Measurements from ENCODE around the gene NUP210. TPM values are rescaled to one million over a fixed set of nuclear protein-coding genes. Genes with fewer than 3 reads are reported as not detected.

Gene NUP210
- total RNA-seq, 1 donor from 2014 or later, result 91.9 TPM

DNA sequence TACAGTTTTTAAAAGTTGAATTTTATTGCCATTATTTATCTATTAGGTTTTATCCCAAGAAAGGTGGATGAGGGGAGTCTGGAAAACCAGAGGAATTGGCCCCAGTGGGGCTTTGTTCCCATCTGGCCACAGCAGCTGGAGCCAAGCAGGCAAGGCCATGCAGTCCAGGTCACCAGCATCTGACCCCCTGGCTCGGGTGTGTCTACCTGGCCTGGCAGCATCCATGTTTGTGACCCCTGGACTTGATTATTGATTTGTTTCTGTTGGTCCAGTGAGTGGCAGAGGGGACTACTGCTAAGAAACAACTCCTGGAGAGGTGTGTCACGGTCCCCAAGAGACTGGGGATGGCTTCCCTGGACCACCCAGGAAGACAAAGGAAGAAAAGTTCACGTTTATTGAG, 111.1 kb downstream of the NUP210 start:
- peaks cover 14% of the 10 kb centered on the region for H3K36me3 Mint-ChIP-seq (ENCODE audit: low read depth)
- H3K4me1 Mint-ChIP-seq, result no peaks in the 10 kb centered on the region
- TF ChIP-seq, protein P1, sequence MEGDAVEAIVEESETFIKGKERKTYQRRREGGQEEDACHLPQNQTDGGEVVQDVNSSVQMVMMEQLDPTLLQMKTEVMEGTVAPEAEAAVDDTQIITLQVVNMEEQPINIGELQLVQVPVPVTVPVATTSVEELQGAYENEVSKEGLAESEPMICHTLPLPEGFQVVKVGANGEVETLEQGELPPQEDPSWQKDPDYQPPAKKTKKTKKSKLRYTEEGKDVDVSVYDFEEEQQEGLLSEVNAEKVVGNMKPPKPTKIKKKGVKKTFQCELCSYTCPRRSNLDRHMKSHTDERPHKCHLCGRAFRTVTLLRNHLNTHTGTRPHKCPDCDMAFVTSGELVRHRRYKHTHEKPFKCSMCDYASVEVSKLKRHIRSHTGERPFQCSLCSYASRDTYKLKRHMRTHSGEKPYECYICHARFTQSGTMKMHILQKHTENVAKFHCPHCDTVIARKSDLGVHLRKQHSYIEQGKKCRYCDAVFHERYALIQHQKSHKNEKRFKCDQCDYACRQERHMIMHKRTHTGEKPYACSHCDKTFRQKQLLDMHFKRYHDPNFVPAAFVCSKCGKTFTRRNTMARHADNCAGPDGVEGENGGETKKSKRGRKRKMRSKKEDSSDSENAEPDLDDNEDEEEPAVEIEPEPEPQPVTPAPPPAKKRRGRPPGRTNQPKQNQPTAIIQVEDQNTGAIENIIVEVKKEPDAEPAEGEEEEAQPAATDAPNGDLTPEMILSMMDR (IDR thresholded peaks at IDR 0.05), result no peak
- H3K27me3 Mint-ChIP-seq, result no peaks in the 10 kb centered on the region
- intact Hi-C loops (cut with micrococcal nuclease), result no loop called here
- DNase-seq, result no peak
- H3K4me3 Mint-ChIP-seq, result no peak overlapping the region
- POLR2A ChIA-PET, result no interaction called here
- H3K27ac Mint-ChIP-seq, result no peak overlapping the region
- ATAC-seq (ENCODE audit: low read depth), result no peak
- CTCF ChIA-PET, result no interaction called here
- H3K9me3 Mint-ChIP-seq, result no peaks in the 10 kb centered on the region

- ATAC-seq (ENCODE audit: low read depth) (peak; percentile 52), DNase-seq (no peak)
- ChIA-PET CTCF (interaction anchor here (0.7 to 1.3 kb wide), 3 partner anchors 137 to 340 kb away, joined by 3 read pairs; no protein-coding TSS in a partner anchor), POLR2A (interaction anchor here (0.9 kb wide), 1 partner anchor 202 kb away, joined by 4 read pairs; no protein-coding TSS in a partner anchor)
- no peaks in the 10 kb centered on the region for H3K4me1 Mint-ChIP-seq
- no peaks in the 10 kb centered on the region for H3K27me3 Mint-ChIP-seq
- TF ChIP-seq, protein P1 (IDR thresholded peaks at IDR 0.05), result no peak
- H3K27ac Mint-ChIP-seq, result peak overlapping the region; percentile 38
- intact Hi-C loops (cut with micrococcal nuclease), result loop anchor here (1.0 kb wide), 1 partner anchor 144 kb away; no protein-coding TSS in a partner anchor
- H3K9me3 Mint-ChIP-seq, result no peaks in the 10 kb centered on the region
- peaks cover 8% of the 10 kb centered on the region for H3K36me3 Mint-ChIP-seq (ENCODE audit: low read depth)
- H3K4me3 Mint-ChIP-seq, result no peak overlapping the region
Measured at GRCh38 chr3:13308380-13308801, 111.7 kb downstream of the NUP210 start.

DNA sequence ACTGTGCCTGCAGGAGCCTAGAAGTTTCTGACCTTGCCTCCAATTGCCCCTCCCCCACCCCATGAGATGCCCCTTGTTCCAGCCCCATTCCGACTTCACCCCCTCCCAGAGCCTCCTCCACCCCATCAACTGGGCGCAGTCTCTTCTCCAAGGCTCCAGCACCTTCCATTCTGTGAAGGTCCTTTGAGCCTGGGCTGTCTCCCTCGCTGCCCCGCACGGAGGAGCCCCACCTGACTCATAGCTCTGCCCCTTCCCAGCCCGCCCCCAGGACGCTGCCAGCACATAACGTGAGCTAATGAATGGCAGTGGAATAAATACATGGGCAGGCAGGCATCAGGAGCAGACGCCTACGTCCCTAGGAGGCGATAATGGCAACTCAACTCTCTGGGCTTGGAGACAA, 113.1 kb downstream of the NUP210 start:
- ATAC-seq (ENCODE audit: low read depth) (no peak), DNase-seq (no peak)
- intact Hi-C loops (cut with micrococcal nuclease), result no loop called here
- no peaks in the 10 kb centered on the region for H3K27me3 Mint-ChIP-seq
- H3K4me3 Mint-ChIP-seq, result no peak overlapping the region
- no peaks in the 10 kb centered on the region for H3K4me1 Mint-ChIP-seq
- POLR2A ChIA-PET, result no interaction called here
- H3K36me3 Mint-ChIP-seq (ENCODE audit: low read depth), result peaks cover 7% of the 10 kb centered on the region
- no peak overlapping the region for H3K27ac Mint-ChIP-seq
- TF ChIP-seq, protein P1 (IDR thresholded peaks at IDR 0.05), result no peak
- H3K9me3 Mint-ChIP-seq, result no peaks in the 10 kb centered on the region
- CTCF ChIA-PET, result interaction anchor here (1.3 to 2.7 kb wide), 3 partner anchors 9 to 341 kb away, joined by 3 to 11 read pairs (median 5); no protein-coding TSS in a partner anchor

DNA sequence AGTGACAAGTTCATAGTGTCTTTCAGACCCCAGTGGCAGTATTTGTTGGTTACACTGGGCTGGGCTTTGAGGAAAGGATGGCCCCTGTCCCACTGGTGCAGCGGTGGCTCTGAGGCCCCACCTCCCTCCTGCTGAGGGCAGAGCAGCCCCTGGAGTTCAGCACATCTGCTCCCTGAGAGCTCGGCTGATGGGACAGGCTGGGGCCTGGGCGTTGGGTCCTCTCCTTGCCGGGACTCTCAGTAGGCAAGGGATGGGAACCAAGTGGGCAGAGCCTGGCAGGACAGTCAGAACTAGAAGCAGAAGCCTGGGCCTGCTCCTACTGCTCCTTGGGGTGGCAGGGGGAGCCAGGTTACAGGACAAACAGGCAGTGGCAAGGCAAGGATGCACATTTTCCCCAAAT, 114.5 kb downstream of the NUP210 start:
- ATAC-seq (ENCODE audit: low read depth) (no peak), DNase-seq (no peak)
- ChIA-PET CTCF (interaction anchor here (2.7 kb wide), 1 partner anchor 147 kb away, joined by 11 read pairs; no protein-coding TSS in a partner anchor), POLR2A (no interaction called here)
- TF ChIP-seq, protein P1 (IDR thresholded peaks at IDR 0.05), result no peak
- Mint-ChIP-seq H3K27ac (no peak overlapping the region), H3K4me1 (peaks cover 3% of the 10 kb centered on the region), H3K36me3 (ENCODE audit: low read depth) (peaks cover 7% of the 10 kb centered on the region), H3K27me3 (peaks cover 8% of the 10 kb centered on the region), H3K4me3 (no peak overlapping the region), H3K9me3 (no peaks in the 10 kb centered on the region)
- intact Hi-C loops (cut with micrococcal nuclease), result no loop called here

DNA sequence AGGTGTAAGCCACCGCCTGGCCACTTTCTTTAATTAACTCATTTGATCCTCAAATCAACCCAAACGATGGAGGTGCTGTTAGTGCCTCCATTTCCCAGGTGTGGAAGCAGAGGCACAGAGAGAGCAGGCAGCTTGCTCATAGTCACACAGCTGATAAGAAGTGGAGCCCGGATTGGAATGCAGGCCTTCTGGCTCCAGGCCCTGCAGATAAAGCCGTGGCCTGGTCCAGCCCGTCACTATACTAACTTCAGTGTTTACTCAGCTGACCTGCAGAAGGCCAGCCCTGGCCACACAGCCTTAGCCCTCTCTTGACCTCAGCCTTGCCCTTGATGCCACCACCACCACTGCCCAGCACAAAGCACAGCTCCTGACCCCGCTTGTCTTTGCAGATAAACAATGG, 116.7 kb downstream of the NUP210 start:
- DNase-seq, result no peak
- Mint-ChIP-seq H3K27me3 (peaks cover 8% of the 10 kb centered on the region), H3K27ac (no peak overlapping the region), H3K4me1 (peaks cover 3% of the 10 kb centered on the region), H3K36me3 (ENCODE audit: low read depth) (no peaks in the 10 kb centered on the region), H3K4me3 (no peak overlapping the region), H3K9me3 (no peaks in the 10 kb centered on the region)
- CTCF ChIA-PET, result no interaction called here
- TF ChIP-seq, protein P1 (IDR thresholded peaks at IDR 0.05), result no peak
- POLR2A ChIA-PET, result no interaction called here
- intact Hi-C loops (cut with micrococcal nuclease), result no loop called here
- ATAC-seq (ENCODE audit: low read depth), result no peak
